Endothelial cell of hepatic sinusoid (primary cell): ENCODE measurements around the gene MDFI.

Experiments used
- in situ Hi-C: cut with HindIII; loops from 2 replicates; pipeline ENCODE4 v1.10.0; 2017; ENCODE audit warnings: low sequenced_read_pairs

MDFI gene

GRCh38 chr6:41630946-41631345, 7.3 kb upstream of the MDFI start:
- in situ Hi-C loops, result no loop called here

DNA sequence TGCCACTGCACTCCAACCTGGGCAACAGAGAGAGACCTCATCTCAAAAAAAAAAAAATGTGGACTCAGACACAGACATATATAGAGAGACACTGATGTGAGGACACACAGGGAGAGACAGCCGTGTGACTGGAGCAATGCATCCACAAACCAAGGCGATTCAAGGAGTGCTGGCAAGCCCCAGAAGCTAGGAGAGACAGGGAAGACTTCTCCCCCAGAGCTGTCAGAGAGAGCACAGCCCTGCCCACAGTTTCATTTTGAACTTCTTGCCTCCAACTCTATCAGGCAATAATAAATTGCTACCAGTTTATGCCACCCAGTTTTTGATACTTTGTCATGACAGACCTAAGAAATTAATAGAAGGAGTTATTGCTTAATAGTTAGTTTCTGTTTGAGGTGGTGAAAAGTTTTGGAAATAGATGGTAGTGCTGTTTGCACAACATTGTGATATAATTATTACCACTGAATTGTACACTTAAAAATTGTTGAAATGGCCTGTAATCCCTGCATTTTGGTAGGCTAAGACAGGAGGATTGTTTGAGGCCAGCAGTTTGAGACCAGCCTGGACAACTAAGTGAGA, 5.1 kb upstream of the MDFI start:
- in situ Hi-C loops, result no loop called here

DNA sequence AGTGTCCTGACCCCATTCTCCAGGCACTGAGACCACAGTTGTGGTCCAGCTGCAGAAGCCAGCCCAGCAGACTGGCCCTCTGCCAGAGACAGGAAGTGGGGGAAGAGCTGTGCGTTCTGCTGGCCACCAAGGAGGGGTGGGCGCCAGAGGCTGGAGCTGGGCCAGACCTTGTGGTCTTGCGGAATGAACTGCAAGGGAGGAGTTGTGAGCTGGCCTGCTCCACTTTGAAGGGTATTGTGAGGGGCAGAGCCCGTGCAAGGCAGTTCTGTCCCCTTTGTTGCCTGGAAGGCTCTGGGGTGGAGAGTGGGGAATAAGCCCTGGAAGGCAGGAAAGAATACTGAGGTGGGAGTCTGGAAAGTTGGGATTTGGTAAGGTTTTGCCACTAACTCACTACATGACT, 3.6 kb upstream of the MDFI start:
- in situ Hi-C loops, result no loop called here

GRCh38 chr6:41635365-41635764, 2.9 kb upstream of the MDFI start:
- in situ Hi-C loops, result no loop called here

DNA sequence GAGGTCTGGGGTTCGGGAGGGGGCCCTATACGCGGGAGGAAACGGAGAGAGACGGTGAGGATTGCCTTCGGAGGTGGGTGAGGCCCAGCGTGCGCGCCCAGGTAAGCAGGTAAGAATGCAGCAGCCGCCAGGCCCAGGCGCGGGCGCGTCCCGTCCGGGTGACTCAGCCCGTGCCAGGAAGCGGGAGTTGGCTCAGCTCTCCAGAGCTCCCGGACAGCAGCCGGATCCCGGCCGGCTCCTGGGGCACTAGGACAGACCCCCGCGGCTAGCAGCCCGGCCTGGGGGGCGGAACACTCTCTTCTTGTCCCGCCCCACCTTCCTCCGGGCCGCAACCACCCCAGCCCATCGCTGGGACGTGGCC, 1.5 kb upstream of the MDFI start:
- in situ Hi-C loops, result no loop called here

- in situ Hi-C loops, result no loop called here
These were observed 870 bp upstream of the MDFI start for GRCh38 chr6:41637194-41638001.

- in situ Hi-C loops, result no loop called here
These were observed 904 bp downstream of the MDFI start for GRCh38 chr6:41638935-41639808.

DNA sequence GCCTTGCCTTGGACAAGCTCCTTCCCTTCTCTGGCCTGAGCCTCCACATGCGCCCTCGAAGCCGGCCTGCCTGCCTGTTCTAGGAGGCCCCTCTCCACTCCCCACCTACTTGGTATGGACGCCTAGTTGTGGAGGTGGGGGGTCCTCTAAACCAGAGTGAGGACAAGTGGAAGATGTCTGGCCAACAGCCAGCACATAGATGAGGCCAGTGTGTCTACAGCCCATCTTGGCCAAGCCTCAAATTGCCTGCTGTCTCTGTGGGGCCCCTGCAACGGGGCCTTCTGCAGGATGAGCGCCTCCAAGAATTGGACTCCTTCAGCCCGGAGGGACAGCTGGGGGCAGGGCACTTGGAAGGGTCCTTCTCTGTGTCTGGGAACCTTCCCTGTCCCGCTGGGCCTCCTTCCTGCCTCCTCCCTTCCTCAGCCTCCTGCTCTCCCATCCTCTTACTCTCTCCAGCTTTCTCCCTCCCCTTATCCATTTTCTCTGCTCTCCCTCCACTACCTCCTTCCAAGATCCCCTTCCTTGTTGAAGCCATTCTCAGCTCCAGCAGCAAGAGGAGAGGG, 1.6 kb downstream of the MDFI start:
- in situ Hi-C loops, result no loop called here

- in situ Hi-C loops, result no loop called here
These were observed 2.2 kb downstream of the MDFI start for GRCh38 chr6:41640426-41640825.

- in situ Hi-C loops, result no loop called here
These were observed 3.2 kb downstream of the MDFI start for GRCh38 chr6:41641352-41641925.

- in situ Hi-C loops, result no loop called here
These were observed 4.1 kb downstream of the MDFI start for GRCh38 chr6:41642090-41642959.

GRCh38 chr6:41642960-41643898, 5.0 kb downstream of the MDFI start:
- in situ Hi-C loops, result no loop called here

DNA sequence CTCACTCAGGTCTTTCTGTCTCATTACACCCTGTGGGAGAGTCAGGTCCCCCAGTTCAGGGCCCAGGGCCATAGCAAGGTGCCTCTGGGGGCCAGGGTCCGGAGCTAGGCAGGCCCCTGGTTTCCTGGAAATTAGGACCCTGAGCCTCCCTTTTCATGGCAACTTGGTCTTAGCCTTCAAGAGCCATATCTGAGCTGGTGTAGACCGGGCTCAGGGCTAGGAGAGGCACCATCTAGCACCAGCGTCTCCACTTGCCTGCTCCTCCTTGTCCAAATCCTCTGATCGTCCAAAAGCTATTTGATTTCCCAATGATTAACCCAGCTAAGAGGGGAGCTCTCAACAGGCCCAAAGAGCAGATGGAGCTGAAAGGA, 5.6 kb downstream of the MDFI start:
- in situ Hi-C loops, result no loop called here

DNA sequence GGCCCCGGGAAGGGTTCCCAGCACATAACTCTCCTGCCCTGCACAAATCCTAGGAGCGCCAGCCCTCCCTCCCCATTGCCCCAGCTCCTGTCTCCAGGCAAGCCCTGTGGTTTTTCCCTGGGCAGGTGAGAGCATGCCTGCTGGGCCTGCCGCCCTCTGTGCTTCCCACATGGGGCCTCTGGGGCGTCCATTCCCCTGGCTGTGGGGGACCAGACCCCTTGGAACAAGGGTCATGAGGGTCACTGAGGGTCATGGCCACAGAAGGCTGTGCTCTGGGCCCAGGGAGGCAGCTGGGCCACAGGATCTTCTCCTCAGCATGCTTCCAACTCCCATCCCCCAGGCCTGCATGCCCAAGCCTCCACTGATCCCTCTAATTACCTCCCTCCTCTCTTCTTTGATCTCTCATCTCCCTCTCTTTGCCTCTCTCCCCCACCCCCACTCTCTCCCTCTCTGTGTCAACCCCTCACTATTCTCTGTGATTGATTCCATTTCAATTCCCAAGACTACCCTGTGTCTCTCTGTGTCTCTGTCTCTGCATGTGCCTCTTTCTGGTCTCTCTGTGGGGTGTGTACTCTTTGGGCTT, 6.1 kb downstream of the MDFI start:
- in situ Hi-C loops, result no loop called here

GRCh38 chr6:41645007-41645618, 6.8 kb downstream of the MDFI start:
- in situ Hi-C loops, result no loop called here

GRCh38 chr6:41646026-41646795, 7.9 kb downstream of the MDFI start:
- in situ Hi-C loops, result no loop called here

- in situ Hi-C loops, result no loop called here
These were observed 8.8 kb downstream of the MDFI start for GRCh38 chr6:41647061-41647511.
